ENCODE data around the gene KRT77. TPM values are rescaled to one million over a fixed set of nuclear protein-coding genes. Genes with fewer than 3 reads are reported as not detected.

The KRT77 gene
- total RNA-seq, 1 donor from 2014 or later = not detected

DNA sequence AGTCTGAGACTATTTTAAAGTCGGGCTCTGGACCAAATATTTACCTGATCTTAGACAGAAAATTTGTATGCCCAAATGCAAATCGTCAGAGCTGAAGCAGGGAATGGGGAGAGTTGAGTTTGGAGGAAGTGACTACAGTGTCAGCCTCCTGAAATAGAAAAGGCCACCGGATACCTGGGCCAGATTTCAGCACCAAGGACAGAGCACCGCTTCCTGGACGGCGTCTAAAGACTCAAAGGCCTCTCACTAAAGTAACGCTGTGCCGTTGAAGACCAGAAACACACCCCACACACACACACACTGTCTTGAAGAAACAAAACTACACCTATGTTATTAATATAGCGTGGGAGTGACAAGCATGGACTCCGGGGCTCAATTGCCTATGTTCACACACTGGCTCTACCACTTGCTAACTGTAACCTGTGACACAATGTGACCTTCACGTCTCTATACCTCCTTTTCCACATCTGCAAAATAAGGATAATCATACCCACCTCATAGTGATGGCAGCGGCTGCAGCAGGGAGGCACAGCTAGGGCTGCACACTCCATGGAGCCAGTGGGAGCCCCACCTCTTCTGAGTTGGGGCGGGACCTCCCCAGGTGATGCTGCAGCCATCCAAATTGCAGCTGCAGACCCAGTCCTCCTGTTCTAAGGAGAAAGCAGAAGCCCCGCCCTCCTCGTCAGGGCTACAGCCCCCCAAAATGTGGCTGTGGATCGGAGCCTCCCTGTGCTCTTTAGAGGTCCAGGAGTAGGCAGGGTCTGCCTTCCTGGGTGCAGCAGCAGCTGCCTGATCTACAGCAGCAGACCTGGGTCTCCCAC is 38.3 kb upstream of the KRT77 start:
- no peak overlapping the region for H3K27ac ChIP-seq (ENCODE audit: low read depth, low read length)
- no peaks in the 10 kb centered on the region for H3K4me1 ChIP-seq (ENCODE audit: control insufficient read depth in 3 of 3, insufficient read depth in 3 of 3, low read length in 3 of 3)
- no peak overlapping the region for H3K9ac ChIP-seq (ENCODE audit: low read depth in 1 of 3, low read length in 3 of 3)
- no peaks in the 10 kb centered on the region for H3K9me3 ChIP-seq (ENCODE audit: control insufficient read depth in 3 of 3, low read length in 3 of 3)
- H3K36me3 ChIP-seq (ENCODE audit: control insufficient read depth in 3 of 3, insufficient read depth in 3 of 3, low read length in 3 of 3) = no peaks in the 10 kb centered on the region
- no peak overlapping the region for H3K4me3 ChIP-seq (ENCODE audit: low read length in 3 of 3)
- H3K27me3 ChIP-seq (ENCODE audit: control insufficient read depth in 3 of 3, insufficient read depth in 3 of 3, low read length in 3 of 3) = peaks cover 0 to 22% (median 12%) of the 10 kb centered on the region in 3 donors

DNA sequence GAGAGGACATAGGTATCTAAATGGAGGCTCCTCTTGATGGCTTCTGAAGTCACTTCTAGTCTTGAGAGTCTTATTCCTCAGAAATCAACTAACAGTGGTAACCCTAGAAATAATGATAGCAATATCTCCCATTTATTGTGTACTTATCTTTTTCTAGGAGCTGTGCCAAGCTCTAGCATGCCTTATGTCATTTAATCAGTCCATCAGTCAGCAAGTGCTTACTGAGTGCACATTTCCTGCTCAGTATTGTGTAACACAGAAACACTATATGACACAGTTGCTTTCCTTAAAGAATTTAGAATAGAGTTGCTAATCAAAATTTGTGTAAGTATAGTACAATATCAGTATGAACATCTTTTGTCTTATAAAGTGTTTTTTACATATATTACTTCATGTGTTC is 37.3 kb upstream of the KRT77 start:
- Histone ChIP-seq H3K27me3 (ENCODE audit: control insufficient read depth in 3 of 3, insufficient read depth in 3 of 3, low read length in 3 of 3) (peaks cover 0 to 24% (median 14%) of the 10 kb centered on the region in 3 donors), H3K27ac (ENCODE audit: low read depth, low read length) (no peak overlapping the region), H3K4me1 (ENCODE audit: control insufficient read depth in 3 of 3, insufficient read depth in 3 of 3, low read length in 3 of 3) (no peaks in the 10 kb centered on the region), H3K4me3 (ENCODE audit: low read length in 3 of 3) (no peak overlapping the region), H3K9ac (ENCODE audit: low read depth in 1 of 3, low read length in 3 of 3) (no peak overlapping the region), H3K36me3 (ENCODE audit: control insufficient read depth in 3 of 3, insufficient read depth in 3 of 3, low read length in 3 of 3) (no peaks in the 10 kb centered on the region), H3K9me3 (ENCODE audit: control insufficient read depth in 3 of 3, low read length in 3 of 3) (no peaks in the 10 kb centered on the region)

DNA sequence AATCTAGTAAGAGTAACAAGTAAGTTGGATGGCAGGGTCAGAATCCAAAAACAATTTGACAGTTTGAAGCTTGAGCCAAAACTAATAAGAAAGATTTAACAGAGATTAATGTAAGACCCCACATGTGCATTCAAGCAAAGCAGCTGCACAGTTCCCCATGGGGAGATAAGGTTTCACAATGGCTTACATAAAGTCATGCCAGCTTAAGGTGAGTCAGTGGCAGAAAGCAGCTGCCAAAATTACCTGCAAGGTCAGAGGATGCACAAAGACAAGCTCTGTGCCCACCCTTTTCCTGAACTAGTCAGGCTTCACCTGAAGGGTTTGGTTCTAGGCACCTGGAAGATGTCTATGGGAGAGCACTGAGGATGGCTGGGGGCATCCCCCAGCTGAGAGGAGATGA is 36.6 kb upstream of the KRT77 start:
- no peaks in the 10 kb centered on the region for H3K9me3 ChIP-seq (ENCODE audit: control insufficient read depth in 3 of 3, low read length in 3 of 3)
- H3K36me3 ChIP-seq (ENCODE audit: control insufficient read depth in 3 of 3, insufficient read depth in 3 of 3, low read length in 3 of 3) = no peaks in the 10 kb centered on the region
- no peak overlapping the region for H3K4me3 ChIP-seq (ENCODE audit: low read length in 3 of 3)
- H3K4me1 ChIP-seq (ENCODE audit: control insufficient read depth in 3 of 3, insufficient read depth in 3 of 3, low read length in 3 of 3) = no peaks in the 10 kb centered on the region
- no peak overlapping the region for H3K9ac ChIP-seq (ENCODE audit: low read depth in 1 of 3, low read length in 3 of 3)
- peaks cover 0 to 21% (median 17%) of the 10 kb centered on the region in 3 donors for H3K27me3 ChIP-seq (ENCODE audit: control insufficient read depth in 3 of 3, insufficient read depth in 3 of 3, low read length in 3 of 3)
- H3K27ac ChIP-seq (ENCODE audit: low read depth, low read length) = no peak overlapping the region

DNA sequence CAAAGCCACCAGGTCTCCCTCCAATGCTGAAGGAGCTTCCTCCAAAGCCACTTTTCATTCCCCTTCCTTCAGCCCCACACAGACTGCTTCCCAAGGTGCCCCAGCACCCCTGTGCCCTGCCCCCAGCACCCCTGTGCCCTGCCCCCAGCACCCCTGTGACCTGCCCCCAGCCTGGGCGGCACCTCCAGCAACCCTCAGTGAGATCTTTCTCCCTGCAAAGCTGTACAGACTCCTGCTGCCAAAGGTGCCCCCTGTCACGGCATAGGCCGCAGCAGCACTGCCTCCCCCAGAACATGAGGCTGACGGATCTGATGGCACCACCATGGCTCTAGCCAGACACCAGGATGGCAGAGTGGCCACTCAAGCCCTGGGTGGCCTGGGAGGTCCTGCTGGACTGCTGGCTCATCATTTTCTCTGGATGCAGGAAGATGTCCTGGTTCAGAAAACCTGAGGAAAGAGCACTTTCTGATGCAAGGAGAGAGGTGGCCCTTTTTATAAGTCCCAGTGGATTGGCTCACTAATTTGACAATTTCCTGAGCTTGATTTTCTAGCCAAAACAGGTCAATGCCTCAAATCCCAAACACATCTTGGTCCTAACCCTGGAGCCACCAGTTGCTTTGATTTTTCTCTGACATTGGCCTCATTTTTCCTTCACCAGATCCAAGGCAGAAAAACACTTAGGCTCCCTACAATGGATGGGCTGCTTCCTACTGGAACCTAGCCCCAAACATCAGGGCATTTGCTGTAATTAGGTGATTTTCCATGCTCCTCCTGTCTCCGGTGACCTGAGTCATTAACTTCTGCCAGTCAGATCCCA is 32.7 kb upstream of the KRT77 start:
- no peaks in the 10 kb centered on the region for H3K4me1 ChIP-seq (ENCODE audit: control insufficient read depth in 3 of 3, insufficient read depth in 3 of 3, low read length in 3 of 3)
- H3K4me3 ChIP-seq (ENCODE audit: low read length in 3 of 3) = no peak overlapping the region
- no peaks in the 10 kb centered on the region for H3K36me3 ChIP-seq (ENCODE audit: control insufficient read depth in 3 of 3, insufficient read depth in 3 of 3, low read length in 3 of 3)
- H3K27ac ChIP-seq (ENCODE audit: low read depth, low read length) = no peak overlapping the region
- peaks cover 3 to 28% (median 24%) of the 10 kb centered on the region in 3 donors for H3K27me3 ChIP-seq (ENCODE audit: control insufficient read depth in 3 of 3, insufficient read depth in 3 of 3, low read length in 3 of 3)
- no peak overlapping the region for H3K9ac ChIP-seq (ENCODE audit: low read depth in 1 of 3, low read length in 3 of 3)
- peaks cover 0 to 2% (median 0%) of the 10 kb centered on the region in 3 donors for H3K9me3 ChIP-seq (ENCODE audit: control insufficient read depth in 3 of 3, low read length in 3 of 3)

DNA sequence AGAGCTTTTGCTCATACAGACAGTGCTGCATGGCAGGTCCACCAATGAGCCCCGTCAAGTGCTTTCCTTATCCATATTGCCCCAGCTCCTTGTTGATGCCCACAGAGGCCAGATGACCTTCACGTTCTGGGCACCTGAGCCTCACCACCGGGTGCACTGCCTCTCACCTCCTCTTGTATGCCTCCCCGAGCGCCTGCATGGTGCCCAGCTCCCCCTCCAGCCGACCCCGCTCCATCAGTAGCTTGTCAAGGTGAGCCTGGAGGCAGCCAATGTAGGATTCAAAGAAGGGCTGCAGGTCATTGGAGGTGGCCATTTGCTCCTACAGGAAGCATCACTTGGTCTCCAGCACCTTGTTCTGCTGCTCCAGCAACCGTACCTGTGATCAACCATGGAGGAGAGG is 31.8 kb upstream of the KRT77 start:
- H3K27me3 ChIP-seq (ENCODE audit: control insufficient read depth in 3 of 3, insufficient read depth in 3 of 3, low read length in 3 of 3) = peaks cover 3 to 28% (median 24%) of the 10 kb centered on the region in 3 donors
- no peak overlapping the region for H3K4me3 ChIP-seq (ENCODE audit: low read length in 3 of 3)
- no peak overlapping the region for H3K9ac ChIP-seq (ENCODE audit: low read depth in 1 of 3, low read length in 3 of 3)

DNA sequence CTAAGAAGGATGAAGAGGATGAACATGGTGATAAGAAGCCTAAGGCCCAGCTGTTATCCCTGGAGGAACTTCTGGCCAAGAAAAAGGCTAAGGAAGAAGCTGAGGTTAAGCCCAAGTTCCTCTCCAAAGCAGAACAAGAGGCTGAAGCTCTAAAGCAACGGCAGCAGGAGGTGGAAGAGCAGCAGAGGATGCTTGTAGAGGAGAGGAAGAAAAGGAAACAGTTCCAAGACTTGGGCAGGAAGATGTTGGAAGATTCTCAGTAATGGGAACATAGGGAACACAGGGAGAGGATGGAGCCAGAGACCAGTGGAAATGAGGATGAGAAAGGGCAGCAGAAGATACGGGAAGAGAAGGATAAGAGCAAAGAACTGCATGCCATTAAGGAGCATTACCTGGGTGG is 27.5 kb upstream of the KRT77 start:
- Histone ChIP-seq H3K9me3 (ENCODE audit: control insufficient read depth in 3 of 3, low read length in 3 of 3) (peaks cover 0 to 2% (median 0%) of the 10 kb centered on the region in 3 donors), H3K4me1 (ENCODE audit: control insufficient read depth in 3 of 3, insufficient read depth in 3 of 3, low read length in 3 of 3) (no peaks in the 10 kb centered on the region), H3K27me3 (ENCODE audit: control insufficient read depth in 3 of 3, insufficient read depth in 3 of 3, low read length in 3 of 3) (peaks cover 3 to 26% (median 21%) of the 10 kb centered on the region in 3 donors), H3K4me3 (ENCODE audit: low read length in 3 of 3) (no peak overlapping the region), H3K27ac (ENCODE audit: low read depth, low read length) (no peak overlapping the region), H3K9ac (ENCODE audit: low read depth in 1 of 3, low read length in 3 of 3) (no peak overlapping the region), H3K36me3 (ENCODE audit: control insufficient read depth in 3 of 3, insufficient read depth in 3 of 3, low read length in 3 of 3) (no peaks in the 10 kb centered on the region)

More for the DNA sequence above, 31.8 kb upstream of the KRT77 start:
- Histone ChIP-seq H3K27ac (ENCODE audit: low read depth, low read length) (no peak overlapping the region), H3K4me1 (ENCODE audit: control insufficient read depth in 3 of 3, insufficient read depth in 3 of 3, low read length in 3 of 3) (no peaks in the 10 kb centered on the region), H3K36me3 (ENCODE audit: control insufficient read depth in 3 of 3, insufficient read depth in 3 of 3, low read length in 3 of 3) (no peaks in the 10 kb centered on the region), H3K9me3 (ENCODE audit: control insufficient read depth in 3 of 3, low read length in 3 of 3) (peaks cover 0 to 2% (median 0%) of the 10 kb centered on the region in 3 donors)

DNA sequence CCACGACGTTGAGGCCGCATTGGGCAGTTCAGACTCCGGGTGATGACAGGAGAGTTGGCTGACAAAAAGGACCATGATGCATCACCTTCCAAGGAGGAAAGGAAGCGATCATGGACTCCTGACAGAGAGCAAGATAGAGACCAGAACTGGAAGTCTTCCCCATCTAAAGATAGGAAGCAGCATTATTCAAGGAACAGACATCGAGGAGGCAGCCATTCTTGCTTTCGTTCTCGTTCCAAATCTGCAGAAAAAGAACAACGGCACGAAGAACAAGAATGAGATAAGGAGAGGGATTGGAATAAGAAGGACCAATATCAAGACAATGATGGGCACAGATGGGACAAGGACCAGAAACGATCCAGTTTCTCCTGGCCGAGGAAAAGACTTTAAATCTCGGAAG is 27.1 kb upstream of the KRT77 start:
- peaks cover 3 to 24% (median 22%) of the 10 kb centered on the region in 3 donors for H3K27me3 ChIP-seq (ENCODE audit: control insufficient read depth in 3 of 3, insufficient read depth in 3 of 3, low read length in 3 of 3)
- no peak overlapping the region for H3K27ac ChIP-seq (ENCODE audit: low read depth, low read length)
- H3K9me3 ChIP-seq (ENCODE audit: control insufficient read depth in 3 of 3, low read length in 3 of 3) = peaks cover 0 to 2% (median 0%) of the 10 kb centered on the region in 3 donors
- no peak overlapping the region for H3K9ac ChIP-seq (ENCODE audit: low read depth in 1 of 3, low read length in 3 of 3)
- H3K36me3 ChIP-seq (ENCODE audit: control insufficient read depth in 3 of 3, insufficient read depth in 3 of 3, low read length in 3 of 3) = no peaks in the 10 kb centered on the region
- no peak overlapping the region for H3K4me3 ChIP-seq (ENCODE audit: low read length in 3 of 3)
- H3K4me1 ChIP-seq (ENCODE audit: control insufficient read depth in 3 of 3, insufficient read depth in 3 of 3, low read length in 3 of 3) = no peaks in the 10 kb centered on the region

DNA sequence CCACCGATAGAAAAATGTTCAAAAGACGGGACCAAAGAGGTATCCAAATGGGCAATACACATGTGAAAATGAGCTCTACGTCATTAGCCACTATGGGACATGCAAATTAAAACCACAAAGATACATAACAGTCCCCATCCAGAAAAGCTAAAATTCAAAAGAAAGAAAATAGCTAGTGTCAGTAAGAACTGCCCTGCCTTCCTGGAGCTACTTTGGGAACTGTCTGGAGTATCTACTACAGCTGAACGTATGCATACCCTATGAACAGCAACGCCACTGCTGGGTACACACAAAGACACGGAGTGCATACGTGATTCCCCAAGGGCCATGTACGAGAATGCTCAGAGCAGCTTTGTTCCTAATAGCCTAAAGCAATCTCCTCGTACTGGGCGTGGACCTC is 25.8 kb upstream of the KRT77 start:
- Histone ChIP-seq H3K27me3 (ENCODE audit: control insufficient read depth in 3 of 3, insufficient read depth in 3 of 3, low read length in 3 of 3) (peaks cover 3 to 25% (median 20%) of the 10 kb centered on the region in 3 donors), H3K9me3 (ENCODE audit: control insufficient read depth in 3 of 3, low read length in 3 of 3) (peaks cover 0 to 2% (median 0%) of the 10 kb centered on the region in 3 donors), H3K4me3 (ENCODE audit: low read length in 3 of 3) (no peak overlapping the region), H3K36me3 (ENCODE audit: control insufficient read depth in 3 of 3, insufficient read depth in 3 of 3, low read length in 3 of 3) (no peaks in the 10 kb centered on the region), H3K9ac (ENCODE audit: low read depth in 1 of 3, low read length in 3 of 3) (no peak overlapping the region), H3K27ac (ENCODE audit: low read depth, low read length) (no peak overlapping the region), H3K4me1 (ENCODE audit: control insufficient read depth in 3 of 3, insufficient read depth in 3 of 3, low read length in 3 of 3) (no peaks in the 10 kb centered on the region)

DNA sequence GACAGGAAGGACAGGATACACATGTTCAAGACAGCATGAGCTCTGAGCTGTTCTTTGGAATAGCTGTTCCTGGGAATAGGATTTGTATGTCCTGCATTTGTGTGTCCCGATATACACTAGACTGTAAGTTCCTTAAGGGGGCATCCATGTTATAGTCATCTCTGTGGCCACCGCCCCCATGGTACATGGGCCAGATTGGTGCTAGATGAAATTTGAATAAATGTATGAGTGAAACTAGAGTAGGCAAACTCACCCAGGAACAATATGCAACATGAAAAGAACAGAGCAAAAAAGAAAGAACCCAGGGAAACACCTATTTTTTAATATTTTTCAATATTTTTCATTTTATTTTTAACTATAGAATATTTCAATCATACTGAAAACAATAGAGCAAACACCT is 25.1 kb upstream of the KRT77 start:
- H3K9ac ChIP-seq (ENCODE audit: low read depth in 1 of 3, low read length in 3 of 3) = no peak overlapping the region
- no peaks in the 10 kb centered on the region for H3K36me3 ChIP-seq (ENCODE audit: control insufficient read depth in 3 of 3, insufficient read depth in 3 of 3, low read length in 3 of 3)
- no peak overlapping the region for H3K27ac ChIP-seq (ENCODE audit: low read depth, low read length)
- no peaks in the 10 kb centered on the region for H3K4me1 ChIP-seq (ENCODE audit: control insufficient read depth in 3 of 3, insufficient read depth in 3 of 3, low read length in 3 of 3)
- no peak overlapping the region for H3K4me3 ChIP-seq (ENCODE audit: low read length in 3 of 3)
- H3K9me3 ChIP-seq (ENCODE audit: control insufficient read depth in 3 of 3, low read length in 3 of 3) = peaks cover 0 to 2% (median 0%) of the 10 kb centered on the region in 3 donors
- H3K27me3 ChIP-seq (ENCODE audit: control insufficient read depth in 3 of 3, insufficient read depth in 3 of 3, low read length in 3 of 3) = peaks cover 0 to 28% (median 21%) of the 10 kb centered on the region in 3 donors

DNA sequence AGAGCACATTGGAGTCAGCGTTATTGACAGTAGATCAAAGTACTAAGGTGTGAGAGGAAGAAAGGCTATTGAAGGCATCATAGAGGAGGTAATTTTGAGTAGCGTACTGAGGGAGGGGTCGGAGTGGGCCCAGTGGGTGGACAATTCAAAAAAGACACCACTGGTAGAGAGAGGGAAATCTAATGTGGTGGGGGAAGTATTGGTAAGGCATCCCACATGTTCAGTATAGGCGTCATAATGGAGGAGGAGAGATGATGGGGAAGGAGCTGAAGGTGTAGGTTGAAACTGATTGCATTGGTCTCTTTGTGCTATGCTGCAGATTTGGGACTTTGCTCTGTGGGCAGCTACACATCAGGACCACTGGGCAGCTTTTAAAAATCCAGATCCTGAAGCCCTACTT is 23.7 kb upstream of the KRT77 start:
- Histone ChIP-seq H3K36me3 (ENCODE audit: control insufficient read depth in 3 of 3, insufficient read depth in 3 of 3, low read length in 3 of 3) (no peaks in the 10 kb centered on the region), H3K4me3 (ENCODE audit: low read length in 3 of 3) (no peak overlapping the region), H3K9me3 (ENCODE audit: control insufficient read depth in 3 of 3, low read length in 3 of 3) (peaks cover 0 to 2% (median 0%) of the 10 kb centered on the region in 3 donors), H3K27me3 (ENCODE audit: control insufficient read depth in 3 of 3, insufficient read depth in 3 of 3, low read length in 3 of 3) (peaks cover 0 to 22% (median 19%) of the 10 kb centered on the region in 3 donors), H3K9ac (ENCODE audit: low read depth in 1 of 3, low read length in 3 of 3) (no peak overlapping the region), H3K27ac (ENCODE audit: low read depth, low read length) (no peak overlapping the region), H3K4me1 (ENCODE audit: control insufficient read depth in 3 of 3, insufficient read depth in 3 of 3, low read length in 3 of 3) (no peaks in the 10 kb centered on the region)
